HCEC 1CT (cell line): ENCODE measurements around the gene RASAL2.
A peak's percentile ranks its signal among the peaks of the same experiment; 100 is the strongest.
"Not testable (repeated sequence)": the region's sequence is repeated elsewhere in the genome, so short reads cannot be mapped to it uniquely, and the experiment has no call there.

Source experiments
- DNase-seq: peaks from one replicate; pipeline ENCODE4 v3.0.0-alpha.2; 2017

RASAL2 gene

DNA sequence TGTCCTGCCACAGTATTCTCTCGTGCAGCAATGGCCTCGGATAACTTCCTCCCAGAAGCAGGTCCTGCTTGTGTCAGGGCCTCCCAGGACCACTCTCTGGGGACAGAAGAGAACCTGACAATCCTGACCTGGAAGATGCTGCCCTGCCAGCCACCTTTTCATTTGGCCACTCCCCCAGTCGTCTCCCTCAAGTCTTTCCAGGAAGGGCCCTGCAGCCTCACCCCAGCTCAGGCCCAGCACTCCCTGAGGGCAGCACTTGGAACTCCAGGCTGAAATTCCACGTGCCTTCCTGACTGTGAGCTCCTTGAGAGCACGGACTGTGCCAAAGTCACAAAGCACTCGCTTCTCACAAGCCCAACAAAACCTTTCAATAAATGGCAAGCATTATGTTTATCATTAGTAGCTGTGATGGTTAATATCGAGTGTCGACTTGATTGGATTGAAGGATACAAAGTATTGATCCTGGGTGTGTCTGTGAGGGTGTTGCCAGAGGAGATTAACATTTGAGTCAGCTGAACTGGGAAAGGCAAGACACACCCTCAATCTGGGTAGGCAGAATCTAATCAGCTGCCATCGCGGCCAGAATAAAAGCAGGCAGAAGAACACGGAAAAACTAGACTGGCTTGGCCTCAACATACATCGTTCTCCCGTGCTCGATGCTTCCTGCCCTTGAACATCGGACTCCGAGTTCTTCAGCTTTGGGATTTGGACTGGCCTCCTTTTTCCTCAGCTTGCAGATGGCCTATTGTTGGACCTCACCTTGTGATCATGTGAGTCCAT lies 405.2 kb downstream of the RASAL2 start:
- DNase-seq = no peak

GRCh38 chr1:178500091-178500770 lies 406.3 kb downstream of the RASAL2 start:
- DNase-seq = no peak

- DNase-seq = no peak
Observed at GRCh38 chr1:178500936-178501554, 407.1 kb downstream of the RASAL2 start.

- DNase-seq = peak; percentile 62
Observed at GRCh38 chr1:178501705-178502329, 407.9 kb downstream of the RASAL2 start.

- DNase-seq = no peak
Observed at GRCh38 chr1:178502330-178502714, 408.4 kb downstream of the RASAL2 start.

DNA sequence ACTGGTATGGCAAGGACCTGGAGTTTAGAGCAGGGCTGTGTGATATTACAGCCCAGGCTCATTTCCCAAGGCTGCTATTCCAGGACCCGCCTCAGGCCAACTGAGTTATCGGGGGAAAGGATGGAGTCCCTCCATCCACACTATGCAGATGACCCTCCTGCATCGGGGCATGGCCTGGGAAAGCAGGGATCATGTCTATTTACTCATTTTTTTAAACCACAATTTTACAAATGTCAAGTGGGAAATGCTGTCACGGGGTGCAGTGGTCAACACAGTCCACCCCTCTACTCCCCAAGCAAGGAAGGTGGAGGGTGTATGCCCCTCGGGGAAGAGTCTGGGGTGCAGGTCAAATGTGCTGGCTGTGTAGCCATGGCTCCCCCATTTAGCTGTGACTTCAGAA lies 409.0 kb downstream of the RASAL2 start:
- DNase-seq = no peak

- not testable (repeated sequence) for DNase-seq
Observed at GRCh38 chr1:178503316-178503715, 409.4 kb downstream of the RASAL2 start.

- no peak for DNase-seq
Observed at GRCh38 chr1:178503849-178504248, 409.9 kb downstream of the RASAL2 start.

DNA sequence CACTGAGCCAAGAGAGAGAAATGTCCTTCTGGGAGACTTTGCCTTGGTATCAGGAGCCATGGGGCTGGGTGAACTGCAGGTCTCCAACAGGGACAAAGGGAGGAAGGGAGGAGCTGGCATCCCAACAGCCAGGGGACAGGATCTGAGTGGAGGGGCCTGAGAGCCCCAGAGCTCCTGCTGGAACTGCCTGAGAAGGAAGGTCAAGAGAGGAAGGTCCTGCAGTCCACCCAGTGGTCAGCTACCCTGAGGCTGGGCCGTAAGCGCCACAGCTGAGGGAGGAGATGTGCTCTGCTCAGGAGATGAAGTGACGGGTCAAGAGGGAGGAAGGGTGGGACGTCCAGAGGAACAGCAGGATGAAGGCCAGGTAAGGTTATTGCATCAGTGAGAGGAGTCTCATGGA lies 410.4 kb downstream of the RASAL2 start:
- DNase-seq = no peak

GRCh38 chr1:178506177-178506576 lies 412.3 kb downstream of the RASAL2 start:
- DNase-seq = no peak

DNA sequence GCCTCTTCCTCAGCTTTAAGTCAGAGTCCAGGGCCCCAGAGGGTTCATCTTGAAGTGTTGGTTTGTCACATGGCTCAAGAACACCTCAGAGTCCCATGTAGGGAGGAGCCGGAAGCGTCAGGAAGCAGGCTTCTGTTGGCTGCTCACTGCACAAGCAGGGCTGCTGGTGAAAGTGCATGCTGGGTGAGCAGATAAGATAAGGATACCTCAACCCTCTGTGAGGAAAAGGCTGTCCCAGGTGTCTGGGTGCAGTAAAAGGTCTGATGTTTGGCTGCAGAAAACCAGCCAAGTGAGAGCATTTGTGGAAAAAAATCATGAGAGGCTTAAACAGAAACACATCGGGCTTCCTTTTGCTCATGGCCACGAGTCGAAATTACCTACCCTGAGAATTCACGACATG lies 412.8 kb downstream of the RASAL2 start:
- no peak for DNase-seq

- no peak for DNase-seq
Observed at GRCh38 chr1:178509414-178510007, 415.6 kb downstream of the RASAL2 start.

DNA sequence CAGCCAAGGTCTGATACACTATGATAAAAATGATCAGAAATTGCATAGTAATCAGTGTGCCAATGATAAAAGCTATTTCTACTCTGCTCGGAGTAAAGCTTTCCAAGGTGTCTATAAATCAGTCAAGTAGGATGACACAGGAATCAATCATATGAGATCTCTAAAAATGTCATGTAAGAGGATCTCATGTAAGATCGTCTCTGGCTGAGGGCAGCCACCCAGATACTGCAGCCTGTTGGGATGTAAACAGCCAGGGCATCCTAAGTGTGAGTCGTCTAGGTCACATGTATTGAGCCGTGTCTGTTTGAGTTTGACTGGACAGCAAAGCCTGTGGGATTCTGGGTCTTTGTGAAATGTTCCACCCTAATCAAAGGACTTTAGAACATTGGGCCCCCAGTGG lies 416.3 kb downstream of the RASAL2 start:
- DNase-seq = peak; percentile 44

- DNase-seq = no peak
Observed at GRCh38 chr1:178512566-178513277, 418.8 kb downstream of the RASAL2 start, which contains the start of gene TEX35. Gene TEX35, plus strand, starts transcription at chr1:178513109. Its CDS starts 80 bp downstream, at chr1:178513189.

DNA sequence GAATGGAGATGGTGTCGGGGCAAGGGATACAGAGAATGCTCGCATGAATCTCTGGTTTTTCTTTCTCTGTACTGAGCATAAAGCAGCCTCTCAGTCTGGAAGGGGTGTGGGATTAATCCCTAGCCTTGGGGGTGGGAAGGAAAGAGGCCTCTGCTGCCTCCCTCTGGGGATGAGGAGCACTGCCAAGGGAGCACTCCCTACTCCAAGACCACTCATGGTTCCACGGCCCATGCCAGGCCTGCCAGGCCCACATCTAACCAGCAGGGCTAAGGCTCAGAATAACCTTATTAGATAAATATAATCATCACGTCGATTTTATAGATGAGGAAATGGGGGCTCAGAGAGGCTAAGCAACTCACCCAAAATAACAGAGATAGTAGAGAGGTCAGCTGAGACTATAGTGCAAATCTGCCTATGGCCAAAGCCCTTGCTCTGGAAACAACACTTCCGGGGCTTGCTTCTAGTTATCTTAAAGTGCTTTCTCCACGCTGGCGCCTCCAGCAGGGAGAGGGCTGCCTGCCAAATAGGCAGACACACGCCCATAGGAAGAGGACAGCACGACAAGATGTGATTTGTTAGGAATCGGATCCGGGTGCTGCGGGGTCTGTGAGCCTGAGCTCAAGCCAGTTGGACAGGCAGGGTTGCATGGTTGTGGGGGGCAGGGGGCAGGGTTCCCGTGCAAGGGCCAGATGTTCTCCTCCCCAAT lies 419.5 kb downstream of the RASAL2 start:
- no peak for DNase-seq

GRCh38 chr1:178516110-178516509 lies 422.2 kb downstream of the RASAL2 start:
- DNase-seq = no peak

- no peak for DNase-seq
Observed at GRCh38 chr1:178518894-178519293, 425.0 kb downstream of the RASAL2 start.

DNA sequence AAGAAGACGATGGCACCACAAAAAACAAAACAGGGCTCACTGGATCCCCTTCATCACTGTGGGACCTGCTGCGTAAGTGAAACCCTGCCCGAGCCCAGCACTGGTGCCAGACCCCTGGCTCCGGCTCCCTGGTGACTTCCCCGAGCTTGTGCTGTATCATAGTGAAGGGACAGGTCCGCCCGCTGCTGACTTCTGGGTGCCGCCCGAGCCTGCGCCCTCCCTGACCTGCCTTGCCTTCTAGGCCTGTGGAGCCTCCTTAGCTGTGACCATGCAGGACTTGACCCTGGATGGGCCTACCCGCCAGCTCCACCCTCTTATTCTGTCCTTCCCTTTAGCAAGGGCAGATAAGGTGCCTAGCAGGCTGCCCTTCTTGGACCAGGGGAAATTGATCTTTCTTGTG lies 426.9 kb downstream of the RASAL2 start:
- no peak for DNase-seq

DNA sequence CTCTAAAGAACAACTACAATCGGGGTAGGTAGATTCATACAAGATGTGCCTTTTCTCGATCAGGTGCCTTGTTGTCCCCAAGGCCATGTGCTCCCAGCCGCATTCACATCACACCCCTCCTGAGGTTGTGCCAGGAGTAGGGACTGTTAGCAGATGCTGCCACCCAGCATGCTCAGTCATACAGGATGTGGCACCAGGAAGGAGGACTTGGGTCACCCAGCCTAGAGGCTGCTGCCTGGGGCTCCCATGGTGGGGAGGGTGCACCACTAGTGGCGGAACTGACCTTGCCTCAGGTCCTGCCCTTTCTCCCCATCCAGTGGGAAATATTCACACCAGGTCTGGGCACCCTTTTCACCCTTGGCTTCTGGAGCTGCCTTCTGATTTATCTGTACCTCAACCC lies 427.3 kb downstream of the RASAL2 start:
- DNase-seq = no peak

DNA sequence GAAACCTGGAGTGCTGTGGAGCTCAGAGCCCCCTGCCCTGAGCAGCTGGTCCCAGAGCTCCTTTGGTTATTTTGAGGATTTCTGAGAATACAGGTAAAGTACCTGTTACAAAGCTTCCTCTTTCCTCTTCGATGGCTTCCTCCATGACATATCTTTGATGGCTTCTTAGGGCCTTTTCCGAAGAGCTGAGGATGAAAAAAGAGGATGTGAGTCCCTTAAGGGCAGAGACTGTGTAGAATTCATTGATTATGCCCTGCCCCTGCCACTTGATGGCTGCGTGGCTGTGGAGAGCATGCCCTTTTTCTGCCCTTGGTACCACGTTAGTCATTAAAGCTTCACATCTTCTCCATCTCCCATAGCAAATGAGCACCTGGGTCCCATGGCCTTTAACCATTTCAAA lies 433.2 kb downstream of the RASAL2 start:
- no peak for DNase-seq

DNA sequence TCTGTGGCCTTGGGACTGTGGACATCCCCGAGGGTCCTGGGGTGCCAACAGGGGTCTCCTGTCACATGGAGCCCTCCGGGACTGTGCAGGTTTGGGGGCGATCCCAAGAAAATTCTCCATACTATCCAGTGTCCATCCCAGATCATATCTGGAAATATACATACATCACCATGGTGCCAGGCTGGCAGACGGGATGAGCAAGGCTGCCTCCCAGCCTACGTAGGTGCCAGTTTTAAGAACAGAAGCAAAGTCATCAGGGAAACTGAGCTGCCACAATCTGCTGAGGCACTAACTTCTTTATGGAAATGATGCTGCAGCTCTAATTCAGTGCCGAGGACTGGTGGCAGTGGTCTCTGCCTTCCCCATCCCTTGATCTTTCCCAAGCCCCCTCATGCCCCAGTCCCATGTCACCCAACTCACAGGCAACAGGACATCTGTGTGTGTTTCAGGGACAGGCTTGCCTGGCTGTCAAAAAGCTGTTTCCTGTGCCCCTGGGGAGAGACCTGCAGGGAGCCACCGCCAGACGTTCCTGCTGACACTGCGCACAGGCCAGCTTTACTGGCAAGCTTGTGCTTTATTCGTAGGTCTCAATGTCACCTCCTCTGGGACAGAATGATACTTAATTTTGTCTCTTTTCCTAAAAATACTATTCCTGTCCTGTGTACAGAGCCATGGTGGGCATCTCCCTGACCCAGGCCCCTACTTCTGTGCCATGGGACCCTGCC lies 434.5 kb downstream of the RASAL2 start:
- DNase-seq = no peak
